HG03558 (cell line): Measurements from ENCODE around the gene CRNN.
A peak's percentile ranks its signal among the peaks of the same experiment; 100 is the strongest.

Experiments
- ATAC-seq: cut with Tn5 transposase; IDR thresholded peaks from one replicate; pipeline ENCODE4 v1.9.1; 2021; ENCODE audit warnings: moderate number of reproducible peaks; ENCODE audit not compliant: unreplicated experiment; ENCODE audit errors: extremely low read depth

Gene CRNN

DNA sequence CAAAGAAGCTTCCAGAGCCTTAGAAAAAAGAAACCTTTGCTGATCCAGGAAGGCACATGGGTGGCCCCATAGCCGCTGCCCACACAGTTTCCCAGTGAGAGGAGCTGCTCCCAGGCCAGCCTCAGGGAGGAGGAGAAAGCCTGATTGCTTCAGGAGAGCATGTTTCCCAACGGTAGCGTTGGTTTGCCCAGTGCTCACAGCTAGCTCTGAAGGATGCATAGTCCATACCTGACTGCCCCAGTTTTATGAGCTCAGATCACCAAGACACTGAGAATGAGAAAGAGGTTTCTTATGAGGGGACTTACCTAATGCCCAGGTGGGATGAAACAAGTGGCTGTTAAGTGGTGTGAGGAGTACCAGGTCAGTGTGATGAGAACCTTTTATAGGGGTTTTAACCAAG, at the start of gene CRNN:
TSS of gene CRNN (minus strand) at position 355 of the 400 bp plus-strand sequence. CDS start 2,030 bp downstream, outside the sequence.
- no peak for ATAC-seq

DNA sequence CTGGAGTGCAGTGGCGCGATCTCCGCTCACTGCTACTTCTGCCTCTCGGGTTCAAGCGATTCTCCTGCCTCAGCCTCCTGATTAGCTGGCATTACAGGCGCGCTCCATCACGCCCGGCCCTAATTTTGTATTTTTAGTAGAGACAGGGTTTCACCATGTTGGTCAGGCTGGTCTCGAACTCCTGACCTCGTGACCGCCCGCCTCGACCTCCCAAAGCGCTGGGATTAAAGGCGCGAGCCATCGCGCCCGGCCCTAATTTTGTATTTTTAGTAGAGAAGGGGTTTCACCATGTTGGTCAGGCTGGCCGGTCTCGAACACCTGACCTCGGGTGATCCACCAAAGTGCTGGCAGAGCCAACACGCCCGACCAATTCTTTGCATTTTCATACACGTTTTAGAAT, 48.6 kb upstream of the CRNN start:
- ATAC-seq, result no peak

- ATAC-seq, result no peak
Measured at GRCh38 chr1:152461544-152461943, 47.5 kb upstream of the CRNN start.

- ATAC-seq, result no peak
Measured at GRCh38 chr1:152460529-152460899, 46.5 kb upstream of the CRNN start.

- ATAC-seq, result peak; percentile 67
Measured at GRCh38 chr1:152459596-152460528, 45.8 kb upstream of the CRNN start.

DNA sequence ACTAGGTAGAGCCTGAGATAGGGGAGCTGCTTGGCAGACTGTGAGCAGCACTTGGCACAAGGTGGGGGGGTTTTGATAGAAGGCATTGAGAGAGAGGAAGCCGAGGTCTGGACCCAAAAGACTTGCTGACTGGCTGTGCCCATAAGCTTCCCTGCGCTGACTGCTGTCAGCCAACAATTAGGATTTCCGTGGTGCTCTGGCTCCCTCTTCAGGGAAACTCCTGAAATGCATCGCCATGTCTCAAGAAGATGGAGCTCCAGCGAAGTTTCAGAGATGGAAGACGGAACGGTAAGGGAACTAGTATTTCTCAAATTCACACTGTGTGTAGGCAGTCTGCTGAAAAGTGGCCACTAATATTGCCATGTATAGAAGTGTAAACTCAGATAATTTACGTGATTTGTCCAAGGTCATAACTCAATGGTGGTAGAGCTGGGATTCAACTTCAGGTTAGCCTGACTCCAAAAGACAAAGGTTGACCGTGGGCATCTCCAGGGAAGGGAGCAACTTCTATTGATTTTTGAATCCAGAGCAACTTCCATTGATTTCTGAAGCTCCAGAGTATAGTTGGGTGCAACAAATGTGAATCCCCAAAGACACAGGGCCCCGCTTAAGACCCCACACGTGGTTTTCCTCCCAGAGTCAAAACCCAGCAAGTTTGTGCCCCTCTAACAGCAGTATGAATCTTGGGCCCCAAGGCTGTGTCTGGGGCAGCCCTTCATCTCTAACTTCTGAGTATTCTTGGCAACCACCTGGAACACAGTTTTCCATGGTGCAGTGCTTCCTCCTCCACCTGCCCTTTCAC, 44.5 kb upstream of the CRNN start:
- no peak for ATAC-seq

GRCh38 chr1:152457561-152457960, 43.5 kb upstream of the CRNN start:
- no peak for ATAC-seq

- ATAC-seq, result no peak
Measured at GRCh38 chr1:152457071-152457470, 43.0 kb upstream of the CRNN start.

DNA sequence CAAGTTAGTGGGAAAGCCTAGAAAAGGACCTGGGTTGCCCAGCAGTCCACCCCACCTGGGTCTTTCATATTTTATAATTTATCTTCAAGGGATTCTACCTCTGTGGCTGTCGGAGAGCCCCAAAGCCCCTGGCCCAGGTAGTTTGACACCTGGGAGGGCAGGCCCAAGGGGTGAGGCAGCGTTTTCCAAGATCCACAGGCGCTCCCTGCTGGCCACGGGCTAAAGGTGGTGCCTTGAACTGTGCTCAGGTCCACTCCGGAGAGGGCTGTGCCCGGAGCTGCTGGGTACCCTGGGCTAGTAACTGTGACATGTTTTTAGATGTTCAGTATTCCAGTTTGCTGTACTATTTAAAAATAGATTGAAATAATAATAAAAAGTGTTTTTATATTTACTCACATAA, 37.2 kb upstream of the CRNN start:
- no peak for ATAC-seq

DNA sequence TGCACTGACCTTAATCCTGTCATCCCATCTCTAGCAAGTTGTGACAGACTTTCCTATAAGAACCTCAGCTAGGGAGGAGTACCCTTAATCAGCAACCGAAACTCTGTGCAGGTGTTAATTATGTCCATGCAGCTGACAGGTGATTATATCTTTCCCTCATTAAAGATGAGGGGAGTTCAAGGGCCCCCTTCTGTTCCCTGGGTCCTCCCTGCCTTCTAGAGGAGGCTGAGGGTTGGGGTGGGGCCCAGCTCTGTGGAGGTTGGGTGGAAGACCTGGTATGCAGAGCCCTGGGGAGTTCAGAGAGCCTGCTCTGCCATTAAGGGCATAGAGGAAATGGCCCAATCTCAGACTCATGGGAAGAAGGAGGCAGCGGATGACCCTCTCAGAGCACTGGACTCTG, 35.6 kb upstream of the CRNN start:
- ATAC-seq, result no peak

- ATAC-seq, result no peak
Measured at GRCh38 chr1:152448496-152448895, 34.4 kb upstream of the CRNN start.

DNA sequence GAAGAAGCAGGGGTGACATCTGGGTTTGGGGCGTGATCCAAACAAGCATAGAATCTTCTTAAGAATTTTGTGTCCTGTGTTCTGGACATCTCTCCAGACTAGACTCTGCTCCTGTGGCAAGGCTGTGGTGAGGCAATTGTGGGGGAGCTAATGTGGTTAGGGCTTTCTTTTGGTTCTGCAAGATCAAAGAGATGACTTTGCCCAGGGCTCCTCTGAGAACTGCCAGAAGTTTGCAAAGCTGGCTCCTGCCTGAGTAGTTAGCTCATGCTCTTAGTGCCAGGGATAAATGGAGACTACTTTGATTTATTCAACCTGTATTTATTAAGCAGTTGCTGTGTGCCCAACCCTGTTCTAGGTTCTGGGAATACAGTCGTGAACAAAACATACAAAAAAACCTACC, 34.0 kb upstream of the CRNN start:
- ATAC-seq, result no peak

DNA sequence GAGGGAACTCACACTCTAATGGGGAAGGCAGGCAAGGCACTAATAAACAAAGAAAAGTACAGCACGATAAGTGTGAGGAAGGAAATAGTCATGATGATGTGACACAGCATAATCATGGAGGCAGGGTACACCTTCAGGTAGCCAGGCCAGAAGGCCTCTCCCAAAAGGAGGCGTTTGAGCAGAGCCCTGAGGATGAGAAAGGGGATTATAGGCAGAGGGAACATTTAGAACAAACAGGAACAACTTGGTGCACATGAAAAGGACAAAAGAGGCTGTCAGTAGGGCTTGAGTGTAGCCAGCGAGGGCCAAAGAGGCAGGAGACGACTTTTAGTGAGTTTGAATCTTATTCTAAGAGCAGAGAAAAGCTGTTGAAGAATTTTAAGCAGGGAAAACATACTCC, 33.4 kb upstream of the CRNN start:
- ATAC-seq, result no peak

- ATAC-seq, result no peak
Measured at GRCh38 chr1:152444045-152444444, 30.0 kb upstream of the CRNN start.

GRCh38 chr1:152442765-152443164, 28.7 kb upstream of the CRNN start:
- no peak for ATAC-seq

DNA sequence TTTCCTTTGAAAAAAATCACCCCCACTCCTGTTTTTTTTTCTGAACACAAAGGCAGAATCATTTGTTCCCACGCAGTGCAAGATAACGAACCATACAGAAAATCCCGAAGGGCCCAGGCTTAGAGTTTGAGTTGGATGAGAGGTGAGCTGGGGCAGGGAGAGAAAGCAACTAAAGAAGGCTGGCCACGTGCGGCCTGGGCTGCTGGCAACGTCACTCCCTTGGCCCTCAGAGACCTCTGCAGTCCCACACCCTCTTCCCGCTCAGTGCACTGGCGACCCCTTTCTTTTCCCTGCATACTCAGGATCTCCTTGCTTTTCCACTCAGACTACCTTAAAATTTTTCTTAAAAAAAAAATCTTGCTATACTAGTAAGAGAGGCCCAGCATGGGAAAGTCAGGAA, 28.2 kb upstream of the CRNN start:
- ATAC-seq, result no peak

DNA sequence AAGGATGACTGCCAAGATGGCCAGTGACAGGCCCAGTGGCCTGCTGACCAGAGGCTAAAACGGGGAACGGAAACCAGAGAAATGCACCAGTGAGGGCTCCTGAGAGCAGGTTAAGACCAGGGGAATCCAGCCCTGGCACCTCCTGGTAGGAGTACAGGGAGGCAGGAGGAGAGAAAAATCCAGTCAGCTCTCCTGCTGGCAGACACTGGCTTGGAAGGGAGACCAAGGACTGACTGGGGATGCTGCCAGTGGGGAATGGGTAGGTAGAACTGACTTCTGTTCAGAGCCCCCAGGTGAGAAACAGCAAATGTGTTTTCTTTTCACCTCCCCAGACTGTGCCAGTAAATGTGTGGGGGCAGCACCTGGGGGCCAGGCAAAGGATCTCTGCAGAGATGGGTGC, 27.7 kb upstream of the CRNN start:
- no peak for ATAC-seq

- no peak for ATAC-seq
Measured at GRCh38 chr1:152440635-152441471, 26.8 kb upstream of the CRNN start.

DNA sequence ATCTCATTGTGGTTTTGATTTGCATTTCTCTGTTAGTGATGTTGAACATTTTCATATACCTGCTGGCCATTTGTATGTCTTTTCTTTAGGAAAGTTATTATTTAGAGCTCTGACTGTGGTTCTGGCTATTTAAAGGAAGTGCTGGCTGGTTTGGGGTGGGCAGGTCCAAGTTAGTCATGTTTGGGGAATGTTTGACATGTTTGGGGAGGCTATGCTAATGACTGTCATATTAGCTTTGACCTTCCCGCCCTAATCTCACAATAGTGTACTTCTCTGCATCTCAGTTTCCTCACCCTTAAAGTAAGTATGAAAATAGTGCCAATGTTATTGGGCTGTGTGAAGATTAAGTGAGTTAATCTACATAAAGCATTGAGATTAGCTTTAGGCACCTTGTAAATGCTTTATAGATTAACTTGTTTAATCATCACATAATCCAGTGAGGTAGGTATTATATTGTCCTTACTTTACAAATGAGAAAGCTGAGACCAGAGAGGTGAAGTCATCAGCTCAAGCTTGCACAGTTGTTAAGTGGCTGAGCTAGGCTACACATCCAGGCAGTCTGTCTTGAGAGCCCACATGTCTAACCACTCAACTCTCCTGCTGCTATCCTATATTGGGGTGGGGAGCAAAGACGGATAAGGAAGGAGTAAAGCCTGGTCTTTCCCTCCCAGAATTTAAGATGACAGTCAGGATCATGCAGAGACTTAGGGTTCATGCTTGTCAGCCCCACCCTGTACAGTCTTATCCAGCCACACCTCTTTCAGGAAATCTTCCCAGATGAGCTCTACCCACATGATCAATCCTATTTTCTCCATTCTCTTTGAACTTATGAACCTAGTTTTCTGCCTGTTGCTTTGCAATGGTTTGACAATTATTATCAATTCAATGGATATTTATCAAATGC, 22.8 kb upstream of the CRNN start:
- no peak for ATAC-seq

GRCh38 chr1:152427458-152427857, 13.4 kb upstream of the CRNN start:
- ATAC-seq, result no peak
